Skeletal muscle satellite cell (primary cell): ENCODE measurements around the gene ANXA3.

Experiments
- H3K27me3 ChIP-seq: 2 replicates; pipeline ENCODE4 v1.7.0; 2013; ENCODE audit warnings: low read length; ENCODE audit not compliant: control insufficient read depth, insufficient read depth
- H3K36me3 ChIP-seq: 2 replicates; pipeline ENCODE4 v1.7.0; 2013; ENCODE audit warnings: mild to moderate bottlenecking, control low read depth, low read length; ENCODE audit not compliant: insufficient read depth
- H3K4me1 ChIP-seq: 2 replicates; pipeline ENCODE4 v1.7.0; 2013; ENCODE audit warnings: low read length; ENCODE audit not compliant: control insufficient read depth, insufficient read depth
- H3K4me2 ChIP-seq: 2 replicates; pipeline ENCODE4 v1.7.0; 2013; ENCODE audit warnings: mild to moderate bottlenecking, low read length
- H3K4me3 ChIP-seq: 2 replicates; pipeline ENCODE4 v1.7.0; 2013; ENCODE audit warnings: low read length
- H3K9ac ChIP-seq: 2 replicates; pipeline ENCODE4 v1.7.0; 2013; ENCODE audit warnings: mild to moderate bottlenecking, low read depth, low read length, moderate library complexity
- H3K9me3 ChIP-seq: replicated peaks from 2 replicates; pipeline ENCODE4 v1.7.0; 2013; ENCODE audit warnings: mild to moderate bottlenecking, control low read depth, low read length

ANXA3 gene

GRCh38 chr4:78561677-78562076, 10.1 kb downstream of the ANXA3 start:
- H3K4me1 ChIP-seq = peaks cover 42% of the 10 kb centered on the region
- no peaks in the 10 kb centered on the region for H3K9me3 ChIP-seq
- H3K4me3 ChIP-seq = peak overlapping the region; percentile 14
- no peak overlapping the region for H3K9ac ChIP-seq
- H3K27me3 ChIP-seq = no peaks in the 10 kb centered on the region
- peak overlapping the region; percentile 52 for H3K4me2 ChIP-seq
- H3K36me3 ChIP-seq = no peaks in the 10 kb centered on the region

GRCh38 chr4:78562687-78563086, 11.1 kb downstream of the ANXA3 start:
- no peak overlapping the region for H3K9ac ChIP-seq
- H3K9me3 ChIP-seq = no peaks in the 10 kb centered on the region
- no peaks in the 10 kb centered on the region for H3K27me3 ChIP-seq
- no peak overlapping the region for H3K4me3 ChIP-seq
- no peaks in the 10 kb centered on the region for H3K36me3 ChIP-seq
- H3K4me2 ChIP-seq = no peak overlapping the region
- H3K4me1 ChIP-seq = peaks cover 47% of the 10 kb centered on the region

- H3K36me3 ChIP-seq = no peaks in the 10 kb centered on the region
- no peaks in the 10 kb centered on the region for H3K9me3 ChIP-seq
- peak overlapping the region; percentile 38 for H3K4me2 ChIP-seq
- no peak overlapping the region for H3K4me3 ChIP-seq
- H3K27me3 ChIP-seq = no peaks in the 10 kb centered on the region
- peaks cover 58% of the 10 kb centered on the region for H3K4me1 ChIP-seq
- H3K9ac ChIP-seq = no peak overlapping the region
Observed at GRCh38 chr4:78565971-78566372, 14.4 kb downstream of the ANXA3 start.

GRCh38 chr4:78566834-78567499, 15.4 kb downstream of the ANXA3 start:
- peaks cover 48% of the 10 kb centered on the region for H3K4me1 ChIP-seq
- H3K9ac ChIP-seq = no peak overlapping the region
- no peaks in the 10 kb centered on the region for H3K27me3 ChIP-seq
- H3K36me3 ChIP-seq = no peaks in the 10 kb centered on the region
- H3K4me2 ChIP-seq = no peak overlapping the region
- no peak overlapping the region for H3K4me3 ChIP-seq
- no peaks in the 10 kb centered on the region for H3K9me3 ChIP-seq

- Histone ChIP-seq H3K36me3 (no peaks in the 10 kb centered on the region), H3K4me3 (no peak overlapping the region)
Observed at GRCh38 chr4:78567500-78568060, 16.0 kb downstream of the ANXA3 start.

GRCh38 chr4:78568640-78569305, 17.2 kb downstream of the ANXA3 start:
- H3K27me3 ChIP-seq = no peaks in the 10 kb centered on the region
- peak overlapping the region; percentile 9 for H3K4me3 ChIP-seq
- H3K9me3 ChIP-seq = no peaks in the 10 kb centered on the region
- H3K9ac ChIP-seq = peak overlapping the region; percentile 35
- no peaks in the 10 kb centered on the region for H3K36me3 ChIP-seq
- H3K4me2 ChIP-seq = peak overlapping the region; percentile 67
- H3K4me1 ChIP-seq = peaks cover 41% of the 10 kb centered on the region

More at GRCh38 chr4:78567500-78568060, 16.0 kb downstream of the ANXA3 start:
- Histone ChIP-seq H3K9me3 (no peaks in the 10 kb centered on the region), H3K4me2 (no peak overlapping the region), H3K4me1 (peaks cover 42% of the 10 kb centered on the region), H3K9ac (no peak overlapping the region), H3K27me3 (no peaks in the 10 kb centered on the region)

GRCh38 chr4:78569306-78569821, 17.8 kb downstream of the ANXA3 start:
- peak overlapping the region; percentile 35 for H3K4me3 ChIP-seq
- peaks cover 38% of the 10 kb centered on the region for H3K4me1 ChIP-seq
- no peaks in the 10 kb centered on the region for H3K36me3 ChIP-seq
- H3K9me3 ChIP-seq = no peaks in the 10 kb centered on the region
- no peaks in the 10 kb centered on the region for H3K27me3 ChIP-seq
- H3K4me2 ChIP-seq = peak overlapping the region; percentile 67
- peak overlapping the region; percentile 35 for H3K9ac ChIP-seq

- Histone ChIP-seq H3K9me3 (no peaks in the 10 kb centered on the region), H3K4me1 (peaks cover 37% of the 10 kb centered on the region), H3K4me2 (no peak overlapping the region), H3K36me3 (no peaks in the 10 kb centered on the region), H3K4me3 (no peak overlapping the region), H3K27me3 (no peaks in the 10 kb centered on the region), H3K9ac (peak overlapping the region; percentile 23)
Observed at GRCh38 chr4:78570117-78570516, 18.5 kb downstream of the ANXA3 start.

GRCh38 chr4:78571804-78572203, 20.2 kb downstream of the ANXA3 start:
- H3K9me3 ChIP-seq = no peaks in the 10 kb centered on the region
- peaks cover 25% of the 10 kb centered on the region for H3K4me1 ChIP-seq
- no peaks in the 10 kb centered on the region for H3K27me3 ChIP-seq
- no peaks in the 10 kb centered on the region for H3K36me3 ChIP-seq
- no peak overlapping the region for H3K9ac ChIP-seq
- H3K4me2 ChIP-seq = no peak overlapping the region
- H3K4me3 ChIP-seq = no peak overlapping the region

GRCh38 chr4:78578674-78579425, 27.3 kb downstream of the ANXA3 start:
- Histone ChIP-seq H3K36me3 (no peaks in the 10 kb centered on the region), H3K9me3 (no peaks in the 10 kb centered on the region), H3K4me1 (no peaks in the 10 kb centered on the region), H3K4me2 (no peak overlapping the region), H3K27me3 (no peaks in the 10 kb centered on the region), H3K9ac (no peak overlapping the region), H3K4me3 (no peak overlapping the region)

- H3K4me2 ChIP-seq = no peak overlapping the region
- no peaks in the 10 kb centered on the region for H3K9me3 ChIP-seq
- H3K36me3 ChIP-seq = no peaks in the 10 kb centered on the region
- H3K9ac ChIP-seq = no peak overlapping the region
- no peaks in the 10 kb centered on the region for H3K27me3 ChIP-seq
- no peaks in the 10 kb centered on the region for H3K4me1 ChIP-seq
- H3K4me3 ChIP-seq = no peak overlapping the region
Observed at GRCh38 chr4:78581618-78582017, 30.0 kb downstream of the ANXA3 start.
